Urothelium cell line (cell line): ENCODE data around the gene PTPRK.

Experiments used
- DNase-seq: peaks from one replicate; pipeline ENCODE4 v3.0.0; 2011; ENCODE audit warnings: low spot score, mixed read lengths
- FAIRE-seq: peaks from 2 replicates; lab custom pipeline; 2011; peaks lifted over from hg19 to GRCh38; lab: Jason Lieb, UNC

PTPRK gene

DNA sequence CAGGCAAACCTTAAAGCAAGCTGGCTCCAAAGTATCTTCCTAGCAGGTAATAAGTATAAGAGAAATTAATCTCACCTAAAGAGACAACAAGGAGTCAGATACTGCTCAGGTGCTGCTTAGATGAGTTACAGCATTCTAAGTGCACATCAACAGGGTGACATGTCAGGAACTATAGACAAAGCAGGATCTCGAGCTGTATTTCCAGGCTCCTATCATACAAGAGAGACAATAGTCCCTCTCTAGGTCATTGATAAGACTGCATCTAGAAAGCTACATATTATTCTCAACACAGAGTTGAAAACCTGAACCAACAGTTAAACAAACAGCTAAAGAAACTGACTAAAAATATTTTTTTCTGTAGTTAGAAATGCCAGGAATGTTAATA, 3.9 kb downstream of the PTPRK start:
- no peak for FAIRE-seq
- no peak for DNase-seq

DNA sequence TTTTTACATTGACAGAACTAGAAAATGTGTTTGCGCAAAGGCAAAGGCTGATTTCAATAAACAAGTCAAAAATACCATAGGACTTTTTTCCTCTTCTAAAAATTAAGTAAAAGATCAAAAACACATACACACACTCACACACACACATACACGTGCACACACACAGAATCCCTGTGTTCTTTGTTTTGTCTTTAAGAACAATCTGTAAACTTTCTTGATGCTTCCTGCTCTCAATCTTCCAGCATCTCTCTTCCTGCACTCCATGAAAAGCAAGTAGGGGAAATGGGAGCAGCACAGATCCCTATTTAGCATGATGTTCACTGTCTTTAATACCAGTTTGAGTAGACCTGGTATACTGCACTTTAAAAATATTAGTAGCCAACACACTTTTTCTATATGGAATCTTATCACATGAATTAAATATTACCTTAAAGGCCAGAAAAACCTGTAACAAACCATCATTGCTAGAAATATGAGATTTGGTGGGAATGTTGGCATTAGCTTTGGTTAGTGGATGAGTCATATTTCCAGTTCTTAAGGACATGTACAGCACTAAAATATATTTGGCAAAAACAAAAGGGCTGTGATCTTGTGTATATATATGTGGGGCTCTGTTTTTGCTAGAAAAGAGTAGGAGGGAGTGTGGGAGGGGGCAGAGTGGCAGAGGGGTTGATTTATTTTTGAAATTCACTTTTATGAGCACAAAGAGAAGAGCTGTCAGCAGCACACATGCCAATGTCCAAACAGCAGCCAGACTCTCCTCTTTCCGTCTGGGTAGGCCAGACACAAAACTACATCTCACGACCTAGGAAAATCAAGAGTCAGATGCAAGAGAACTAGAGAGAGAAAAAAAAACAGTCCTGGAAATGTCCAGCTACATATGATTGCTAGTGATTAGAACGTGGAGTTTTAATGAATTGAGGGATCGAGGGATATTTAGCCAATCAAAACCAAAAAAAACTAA, 4.6 kb downstream of the PTPRK start:
- FAIRE-seq: no peak
- no peak for DNase-seq

DNA sequence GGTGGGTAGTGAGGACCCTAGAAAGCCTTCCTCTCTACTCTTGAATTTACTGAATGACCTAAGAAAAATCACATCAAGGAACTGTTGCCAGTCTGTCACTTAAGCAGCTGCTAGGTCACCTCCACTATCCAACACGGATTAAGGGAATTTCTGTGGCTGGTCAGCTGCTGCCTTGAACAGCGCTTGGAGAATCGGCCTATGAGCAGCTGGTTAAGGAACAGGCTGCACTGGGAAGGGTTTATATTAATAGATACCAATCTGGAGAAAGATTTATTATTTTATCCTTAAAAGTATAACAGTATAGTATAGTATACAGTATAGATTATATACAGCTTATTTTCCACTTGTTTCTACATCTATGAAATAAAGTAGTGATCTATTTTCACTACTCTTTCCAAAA, 6.5 kb downstream of the PTPRK start:
- FAIRE-seq: no peak
- no peak for DNase-seq

DNA sequence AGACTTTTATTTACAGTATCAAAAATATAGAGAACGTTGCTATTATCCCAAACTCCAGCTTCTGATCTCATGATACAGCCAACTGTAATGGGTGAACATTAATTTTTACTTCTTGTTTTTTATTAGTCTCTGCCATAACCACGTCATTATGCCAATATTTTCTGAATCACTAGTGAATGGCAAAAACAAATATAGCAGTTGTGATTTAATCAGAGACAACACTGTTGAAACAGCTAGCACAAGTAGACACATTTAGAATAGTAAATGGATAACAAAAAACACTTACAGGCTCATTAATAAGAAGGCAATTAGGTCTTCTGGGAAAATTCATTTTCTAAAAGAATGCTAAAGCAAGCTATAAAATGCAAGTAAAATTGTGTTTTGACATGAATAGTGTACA, 8.1 kb downstream of the PTPRK start:
- DNase-seq: no peak
- no peak for FAIRE-seq

DNA sequence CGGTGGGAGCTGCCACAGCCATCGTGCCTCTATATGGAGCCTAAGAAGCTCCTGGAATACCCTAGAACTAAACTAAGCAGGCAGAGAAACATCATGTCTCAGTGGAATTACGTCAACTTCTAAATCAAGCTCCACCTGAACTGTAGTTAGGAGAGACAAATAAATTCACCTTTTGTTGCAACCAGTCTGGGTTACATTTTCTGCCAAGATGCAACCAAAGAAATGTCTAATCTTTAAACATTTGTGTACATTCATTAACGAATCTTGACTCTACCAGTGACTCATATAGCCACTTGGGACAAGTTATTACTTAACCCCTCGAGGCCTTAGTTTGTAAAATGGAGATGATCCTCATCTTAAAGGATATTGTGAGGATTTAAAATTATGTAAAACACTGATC, 8.9 kb downstream of the PTPRK start:
- FAIRE-seq (no peak), DNase-seq (no peak)

DNA sequence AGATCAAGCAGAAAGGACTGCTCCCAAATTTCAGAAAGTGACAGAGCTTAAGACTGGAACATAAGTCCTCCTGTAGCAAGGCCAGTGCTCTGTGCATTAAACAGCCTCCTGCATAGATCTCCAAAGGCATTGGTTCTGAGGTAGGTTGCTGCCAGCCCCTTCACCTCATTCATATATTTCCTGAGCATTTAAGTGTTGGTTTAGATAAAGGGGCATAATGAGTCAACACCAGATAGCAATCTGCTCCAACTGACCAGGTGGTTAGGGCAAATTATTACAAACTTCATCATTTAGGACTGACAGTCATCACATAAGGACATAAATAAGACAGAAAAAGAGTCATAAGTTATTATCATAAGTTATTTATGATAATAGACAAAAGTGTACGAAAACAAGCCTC, 10.7 kb downstream of the PTPRK start:
- DNase-seq: no peak
- no peak for FAIRE-seq

DNA sequence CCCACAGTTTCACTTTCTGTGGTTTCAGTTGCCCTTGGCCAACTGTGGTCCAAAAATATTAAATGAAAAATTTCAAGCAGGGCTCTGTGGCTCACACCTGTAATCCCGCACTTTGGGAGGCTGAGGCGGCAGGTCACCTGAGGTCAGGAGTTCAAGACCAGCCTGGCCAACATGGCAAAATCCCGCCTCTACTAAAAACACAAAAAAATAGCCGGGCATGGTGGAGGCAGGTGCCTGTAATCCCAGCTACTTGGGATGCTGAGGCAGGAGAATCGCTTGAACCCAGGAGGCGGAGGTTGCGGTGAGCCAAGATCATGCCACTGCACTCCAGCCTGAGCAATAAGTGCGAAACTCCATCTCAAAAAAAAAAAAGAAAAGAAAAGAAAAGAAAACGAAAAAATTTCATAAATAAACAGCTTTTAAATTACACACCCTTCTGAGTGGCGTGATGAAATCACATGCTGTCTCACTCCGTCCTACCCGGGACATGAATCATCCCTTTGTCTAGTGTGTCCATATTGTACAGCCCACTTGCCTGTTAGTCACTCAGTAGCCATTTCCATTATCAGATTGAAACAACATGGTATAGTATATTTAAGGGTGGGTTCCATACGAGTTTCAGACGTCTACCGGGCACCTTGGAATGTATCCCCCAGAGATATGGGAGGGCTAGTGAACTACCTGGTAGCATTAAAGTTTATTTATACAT, 11.7 kb downstream of the PTPRK start:
- peak; percentile 75 for DNase-seq
- FAIRE-seq: peak; percentile 70

DNA sequence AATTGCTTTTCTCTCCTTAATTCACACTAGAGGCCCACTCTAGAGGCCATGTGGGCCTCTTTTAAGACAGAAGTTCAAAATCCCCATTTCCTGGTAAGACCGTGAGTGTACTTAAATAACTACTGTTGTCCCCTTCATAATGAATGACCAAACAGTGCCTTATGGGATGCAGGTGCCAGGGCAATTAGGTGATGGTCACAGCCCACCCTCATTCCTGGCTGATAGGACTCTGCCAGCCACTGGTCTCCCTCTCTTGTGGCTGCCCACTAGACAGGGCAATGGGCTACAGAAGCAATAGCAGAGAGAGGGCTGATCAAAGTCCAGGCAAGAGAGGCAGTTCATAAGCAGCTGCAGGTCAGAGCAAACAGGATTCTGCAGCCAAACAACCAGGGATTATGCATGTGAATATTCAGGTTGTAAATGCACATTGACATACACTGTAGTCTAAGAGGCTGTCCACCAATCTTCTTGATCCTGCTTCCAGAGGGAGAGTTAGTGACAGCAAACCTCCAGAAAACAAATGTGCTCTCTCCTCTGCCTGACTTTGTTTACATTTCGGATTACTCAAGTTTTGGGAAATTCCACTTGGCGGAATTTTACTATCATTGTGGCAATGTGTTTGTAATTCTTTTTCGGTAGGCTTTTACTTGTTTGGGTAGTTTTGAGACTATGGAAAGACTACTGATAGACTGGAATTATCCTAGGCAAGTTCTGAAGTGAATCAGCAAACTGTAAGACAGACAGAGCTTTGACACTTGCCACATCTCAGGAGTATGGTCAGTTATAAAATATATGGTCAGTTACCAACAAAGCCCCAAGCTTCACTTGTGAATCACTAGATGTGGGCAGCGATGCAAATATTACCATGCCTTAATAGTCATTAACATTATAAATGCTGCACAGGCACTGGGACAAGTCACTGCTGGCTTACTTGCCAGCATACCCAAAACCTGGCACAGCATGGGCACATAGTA, 12.8 kb downstream of the PTPRK start:
- no peak for DNase-seq
- FAIRE-seq: no peak

DNA sequence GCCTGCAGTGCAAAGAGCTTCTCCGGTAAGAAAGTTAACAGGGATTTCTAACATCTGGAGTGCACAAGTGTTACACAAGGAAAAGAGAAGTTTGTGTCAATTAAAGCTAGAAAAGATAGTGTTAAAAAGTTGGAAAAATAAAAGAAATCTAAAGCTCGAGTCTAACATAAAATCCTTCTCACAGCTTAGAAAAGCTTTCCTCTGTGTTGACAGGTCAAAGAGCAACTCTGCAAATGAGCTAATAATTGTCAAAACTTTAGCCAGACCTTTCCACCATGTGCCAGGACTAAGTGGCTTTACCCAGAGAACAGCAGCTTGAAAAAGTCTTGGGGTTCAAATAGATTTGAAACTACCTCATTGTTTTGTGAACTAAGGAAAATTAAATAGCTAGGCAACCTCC, 14.8 kb downstream of the PTPRK start:
- DNase-seq (no peak), FAIRE-seq (no peak)

DNA sequence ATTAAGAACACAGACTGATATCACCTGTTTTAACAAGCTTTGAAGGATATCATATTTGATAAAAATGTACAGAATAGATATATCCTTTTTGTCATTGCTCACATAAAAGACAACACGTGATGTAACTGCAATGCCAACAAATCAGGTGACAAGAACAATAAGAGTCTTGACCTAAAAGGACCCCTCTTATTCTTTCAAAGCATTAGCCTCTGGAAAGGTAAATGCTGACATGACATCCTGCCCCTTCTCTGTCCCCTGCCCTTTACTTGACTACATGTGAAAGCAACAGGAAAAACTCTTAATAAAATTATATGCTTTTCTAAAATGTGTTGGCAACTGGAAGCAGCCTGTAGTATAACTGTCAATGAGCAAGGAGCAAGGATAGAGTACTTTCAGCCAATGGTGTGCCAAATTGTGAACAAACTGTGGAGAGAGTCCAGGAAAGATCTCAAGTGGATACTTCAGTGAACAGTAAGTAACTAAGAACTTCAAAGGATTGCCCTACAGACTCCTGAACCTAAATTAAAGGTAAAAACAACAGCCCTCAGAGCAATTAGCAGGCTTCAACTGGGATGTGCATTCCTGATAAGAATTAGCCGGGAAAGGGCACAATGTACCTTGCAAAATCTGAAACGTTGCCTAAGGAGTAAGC, 16.3 kb downstream of the PTPRK start:
- FAIRE-seq (no peak), DNase-seq (no peak)

DNA sequence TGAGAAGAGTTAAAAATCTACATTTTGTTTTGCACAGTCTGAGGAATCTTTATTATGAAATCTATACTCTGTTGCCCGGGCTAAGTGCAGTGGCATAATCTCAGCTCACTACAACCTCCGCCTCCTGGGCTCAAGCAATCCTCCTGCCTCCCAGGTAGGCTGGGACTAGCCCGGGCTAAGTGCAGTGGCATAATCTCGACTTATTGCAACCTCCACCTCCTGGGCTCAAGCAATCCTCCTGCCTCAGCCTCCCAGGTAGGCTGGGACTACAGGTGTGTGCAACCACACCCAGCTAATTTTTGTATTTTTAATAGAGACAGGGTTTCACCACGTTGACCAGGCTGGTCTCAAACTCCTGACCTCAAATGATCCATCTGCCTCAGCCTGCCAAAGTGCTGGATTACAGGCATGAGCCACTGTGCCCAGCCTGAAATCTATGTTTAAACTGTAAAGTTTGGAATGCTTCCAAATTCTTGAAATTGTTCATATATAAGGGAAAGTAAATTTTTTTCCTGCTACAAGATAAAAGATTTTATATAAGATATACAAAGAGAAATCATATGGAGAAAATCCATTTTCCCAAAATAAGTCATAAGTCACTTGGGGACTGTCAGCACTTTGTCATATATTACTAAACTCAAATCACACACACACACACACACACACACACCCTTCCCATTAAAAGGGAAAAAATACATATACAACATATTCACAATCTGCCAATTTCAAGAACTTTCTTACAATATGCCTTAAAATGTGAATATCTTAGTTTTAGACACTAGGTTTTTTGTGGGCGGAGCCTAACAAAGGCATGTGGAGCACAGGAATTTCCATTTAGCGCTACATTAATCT, 19.4 kb downstream of the PTPRK start:
- DNase-seq: no peak
- no peak for FAIRE-seq

DNA sequence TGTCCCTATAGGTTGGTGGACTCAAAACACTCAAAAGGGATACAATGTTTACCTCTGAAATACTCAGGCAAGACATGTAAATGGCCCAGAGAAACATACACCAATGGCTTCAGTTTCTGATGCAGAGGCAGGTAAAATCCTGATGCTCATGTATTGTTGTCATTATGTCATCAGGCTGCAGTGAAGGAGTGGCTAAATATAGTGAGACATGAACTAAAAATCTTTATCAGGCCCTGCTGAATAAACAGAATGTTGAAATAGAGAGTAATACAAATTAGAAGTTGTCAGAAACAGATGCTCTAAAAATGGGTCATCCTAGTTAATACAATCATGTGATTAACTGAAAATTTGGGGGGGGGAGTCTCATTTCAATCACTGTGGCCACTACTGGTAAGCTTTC, 20.4 kb downstream of the PTPRK start:
- no peak for FAIRE-seq
- DNase-seq: no peak

DNA sequence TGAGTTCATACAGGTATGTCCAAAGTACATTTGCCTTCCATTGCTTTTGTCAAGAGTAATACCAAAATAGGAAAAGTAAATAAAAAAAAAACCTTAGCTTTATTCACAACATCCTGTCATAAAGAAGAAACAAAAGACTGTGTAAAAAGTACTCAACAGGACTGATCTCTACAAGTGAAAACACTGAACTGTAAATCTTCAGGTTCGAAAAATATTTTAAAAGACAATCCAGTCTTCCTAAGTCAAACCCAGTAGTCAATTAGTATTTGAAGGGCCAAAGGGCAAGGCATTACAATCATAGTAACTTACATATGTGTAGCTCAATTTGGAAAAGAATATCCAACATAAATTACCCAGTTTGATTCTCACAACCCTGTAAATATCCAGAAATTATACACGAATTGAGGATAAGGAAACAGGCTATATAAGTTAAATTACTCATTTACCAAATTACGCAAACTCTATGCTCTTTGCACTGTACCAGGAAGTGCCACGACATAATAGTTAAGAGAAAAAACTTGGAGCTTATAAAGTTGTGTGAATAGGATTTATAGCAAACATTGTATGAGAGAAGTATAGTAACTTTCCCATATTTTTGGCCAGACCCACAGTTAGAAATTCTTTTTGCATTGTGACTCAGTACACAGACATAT, 21.2 kb downstream of the PTPRK start:
- DNase-seq (no peak), FAIRE-seq (no peak)

DNA sequence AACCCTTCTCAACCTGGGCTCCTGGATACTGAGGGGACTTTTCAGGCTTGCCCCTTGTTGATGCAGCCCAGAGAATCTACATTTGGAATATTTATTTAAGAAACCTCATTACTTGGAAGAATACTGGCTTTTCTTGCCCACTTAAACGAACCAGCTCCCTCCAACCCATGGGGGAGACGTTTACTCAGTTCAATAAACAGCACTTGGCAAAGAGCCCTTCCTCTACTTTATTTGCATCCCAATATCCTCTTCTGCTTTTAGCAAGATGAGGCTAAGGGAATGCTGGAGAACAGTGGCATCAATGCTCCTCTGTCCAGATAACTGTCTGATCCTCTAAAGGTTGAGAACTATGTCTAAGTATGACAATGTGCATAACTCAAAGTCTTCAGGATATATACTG, 22.2 kb downstream of the PTPRK start:
- FAIRE-seq: no peak
- no peak for DNase-seq

DNA sequence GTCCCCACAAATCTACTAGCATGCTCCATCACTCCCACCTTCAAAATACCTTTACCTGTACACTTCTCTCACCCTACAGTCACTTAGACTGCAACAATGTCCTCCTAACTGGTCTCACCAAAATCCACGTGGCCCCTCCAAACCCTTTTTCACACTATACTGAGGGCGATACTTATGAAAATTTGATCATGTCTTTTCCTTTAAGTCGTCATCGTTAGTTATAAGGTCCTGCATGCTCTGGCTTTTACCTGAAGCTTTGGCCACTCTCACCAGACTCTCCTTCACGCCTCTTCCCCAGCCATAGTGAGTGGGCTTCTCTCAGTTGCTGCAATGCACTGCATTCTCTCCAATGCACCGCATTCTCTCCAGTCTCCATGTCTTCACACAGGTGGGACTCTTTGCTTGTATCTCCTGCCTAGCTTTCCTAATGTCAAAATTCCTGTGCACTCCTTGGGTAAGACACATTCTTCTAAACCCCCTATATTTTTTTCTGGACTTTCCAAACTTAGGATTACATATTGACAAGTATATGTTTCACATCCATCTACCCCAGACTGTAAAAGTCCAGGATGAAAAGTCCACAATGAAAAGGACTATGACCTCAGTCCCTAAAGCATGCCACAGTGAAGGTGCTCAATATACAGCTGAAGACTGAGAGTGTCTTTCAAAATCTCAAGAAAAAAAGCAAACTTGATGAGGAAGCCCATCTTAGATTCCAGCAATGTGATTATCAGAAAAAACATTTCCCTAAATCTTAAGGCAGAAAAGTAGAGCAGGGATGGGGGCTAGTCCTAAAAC, 24.7 kb downstream of the PTPRK start:
- FAIRE-seq (no peak), DNase-seq (no peak)

DNA sequence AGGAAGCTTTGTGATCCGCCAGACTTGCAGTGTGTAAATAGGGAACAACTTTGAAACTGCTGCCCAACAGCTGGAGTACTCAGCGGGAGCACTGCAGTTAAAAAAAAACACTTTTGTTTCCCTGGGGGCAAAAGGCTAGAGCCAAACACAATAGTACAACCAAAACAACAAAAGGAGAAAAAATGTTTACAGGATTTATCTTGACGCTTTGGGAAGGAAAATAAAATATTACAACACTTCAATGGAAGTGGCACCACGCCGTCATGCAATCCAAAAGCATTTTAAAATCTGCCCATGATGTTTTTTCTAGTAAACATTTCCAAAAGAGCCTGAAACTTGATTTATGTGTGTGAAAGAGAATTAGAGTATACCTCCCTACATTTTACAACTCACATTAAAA, 26.0 kb downstream of the PTPRK start:
- no peak for FAIRE-seq
- no peak for DNase-seq

DNA sequence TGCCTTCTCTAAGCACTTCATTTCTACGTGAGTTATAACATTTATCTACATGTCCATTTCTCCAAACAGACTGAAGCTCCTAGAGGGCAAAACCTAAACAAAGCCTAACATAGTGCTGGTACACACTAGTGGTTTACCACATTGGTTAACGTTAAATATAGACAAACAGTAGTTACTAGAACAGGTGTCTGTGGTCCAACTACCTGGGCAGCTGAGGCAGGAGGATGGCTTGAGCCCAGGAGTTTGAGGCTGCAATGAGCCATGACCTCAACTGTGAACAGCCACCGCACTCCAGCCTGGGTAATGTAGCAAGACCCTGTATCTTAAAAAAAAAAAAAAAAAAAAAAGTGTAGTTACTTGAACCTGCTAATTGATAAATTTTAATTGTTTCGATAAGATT, 26.5 kb downstream of the PTPRK start:
- DNase-seq (no peak), FAIRE-seq (no peak)

DNA sequence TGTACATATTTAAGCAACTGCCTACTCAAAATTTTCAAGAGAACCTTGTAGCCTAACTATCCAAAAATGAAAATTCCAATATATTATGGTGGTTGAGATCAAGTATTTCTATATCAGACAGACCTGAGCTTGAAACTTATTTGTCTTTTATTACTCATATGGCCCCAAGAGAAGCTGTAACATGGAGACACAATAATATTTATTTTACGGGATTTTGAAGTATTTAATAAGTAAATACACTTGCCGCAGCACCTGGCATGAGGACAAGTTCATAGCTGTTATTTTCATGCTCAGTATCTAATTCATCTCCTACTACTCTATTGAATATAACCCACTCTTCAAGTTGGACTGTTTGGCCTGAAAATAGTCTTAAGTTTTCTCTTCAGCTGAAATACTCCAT, 28.0 kb downstream of the PTPRK start:
- FAIRE-seq (no peak), DNase-seq (no peak)
